SHP77 treated with DMSO at 0.1 percent for 48 hours (cell line): ENCODE data around the gene SH3BP2.
"Not testable (repeated sequence)": the region's sequence is repeated elsewhere in the genome, so short reads cannot be mapped to it uniquely, and the experiment has no call there.

Experiments used
- DNase-seq: peaks from one replicate; lab custom pipeline; 2025; lab: John Stamatoyannopoulos, UW

SH3BP2 gene

DNA sequence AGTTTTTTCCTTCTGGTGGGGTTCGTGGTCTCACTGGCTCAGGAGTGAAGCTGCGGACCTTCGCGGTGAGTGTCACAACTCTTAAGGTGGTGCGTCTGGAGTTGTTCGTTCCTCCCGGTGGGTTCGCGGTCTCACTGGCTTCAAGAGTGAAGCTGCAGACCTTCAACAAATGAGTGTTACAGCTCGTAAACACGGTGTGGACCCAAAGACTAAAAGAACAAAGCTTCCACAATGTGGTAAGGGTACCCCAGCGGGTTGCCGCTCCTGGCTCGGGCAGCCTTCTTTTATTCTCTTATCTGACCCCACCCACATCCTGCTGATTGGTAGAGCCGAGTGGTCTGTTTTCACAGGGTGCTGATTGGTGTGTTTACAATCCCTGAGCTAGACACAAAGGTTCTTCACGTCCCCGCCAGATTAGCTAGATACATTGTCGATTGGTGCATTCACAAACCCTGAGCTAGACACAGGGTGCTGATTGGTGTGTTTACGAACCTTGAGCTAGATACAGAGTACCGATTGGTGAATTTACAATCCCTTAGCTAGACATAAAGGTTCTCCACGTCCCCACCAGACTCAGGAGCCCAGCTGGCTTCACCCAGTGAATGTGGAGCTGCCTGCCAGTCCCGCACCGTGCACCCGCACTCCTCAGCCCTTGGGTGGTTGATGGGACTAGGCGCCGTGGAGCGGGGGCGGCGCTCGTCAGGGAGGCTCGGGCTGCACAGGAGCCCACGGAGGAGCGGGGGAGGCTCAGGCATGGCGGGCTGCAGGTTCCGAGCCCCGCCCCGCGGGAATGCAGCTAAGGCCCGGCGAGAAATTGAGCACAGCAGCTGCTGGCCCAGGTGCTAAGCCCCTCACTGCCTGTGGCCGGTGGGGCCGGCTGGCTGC is 30.2 kb upstream of the SH3BP2 start:
- not testable (repeated sequence) for DNase-seq

DNA sequence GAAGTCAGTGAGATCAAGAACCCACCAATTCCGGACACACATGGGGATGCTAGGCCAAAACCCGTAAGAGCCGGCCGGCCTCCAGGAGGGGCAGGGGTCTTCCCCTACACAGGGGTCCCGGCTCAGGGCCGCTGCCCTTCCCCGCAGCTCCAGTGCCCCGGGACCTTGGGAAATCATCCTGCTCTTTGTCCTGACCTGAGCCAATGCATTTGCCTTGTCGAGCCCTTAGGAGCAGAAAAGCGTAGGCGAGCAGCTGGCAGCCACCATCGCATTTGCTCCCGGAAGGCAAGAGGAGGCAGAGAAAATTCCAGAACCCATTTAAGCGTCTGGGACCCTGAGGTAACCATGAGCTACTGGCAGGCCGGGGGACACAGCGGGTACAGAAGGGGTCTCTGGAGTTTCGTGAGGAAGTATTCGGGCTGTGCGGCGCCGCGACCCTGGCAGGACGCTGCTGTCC is 29.3 kb upstream of the SH3BP2 start:
- DNase-seq, result no peak

DNA sequence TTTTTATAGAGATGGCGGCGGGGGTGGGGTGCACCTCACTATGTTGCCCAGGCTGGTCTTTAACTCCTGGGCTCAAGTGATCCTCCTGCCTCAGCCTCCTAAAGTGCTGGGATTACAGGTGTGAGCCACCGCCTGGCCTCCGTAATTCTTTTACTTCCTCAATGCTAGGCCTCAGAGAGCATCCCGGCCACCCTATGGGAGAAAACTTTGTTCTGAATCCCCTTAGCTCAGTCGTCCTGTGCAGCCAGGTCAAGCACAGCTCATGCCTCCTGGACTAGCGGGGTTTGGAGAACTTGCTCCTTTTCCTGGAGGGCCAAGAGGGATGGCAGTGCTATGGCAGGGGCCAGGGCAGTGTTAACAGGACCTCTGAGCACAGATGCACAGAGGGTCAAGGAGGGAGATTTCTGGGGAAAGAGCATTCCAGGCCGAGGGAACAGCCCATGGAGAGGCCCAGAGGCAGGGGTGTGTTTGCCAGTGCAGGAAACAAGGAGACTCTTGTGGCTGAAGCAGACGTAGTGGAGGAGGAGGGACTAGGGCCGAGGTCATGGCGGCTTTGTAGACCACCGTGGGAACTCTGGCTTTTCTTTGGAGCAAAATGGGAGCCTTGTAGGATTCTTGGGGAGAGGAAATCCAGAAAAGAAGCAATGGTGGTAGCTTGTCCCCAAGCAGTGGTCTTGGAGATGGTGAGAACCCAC is 26.9 kb upstream of the SH3BP2 start:
- no peak for DNase-seq

DNA sequence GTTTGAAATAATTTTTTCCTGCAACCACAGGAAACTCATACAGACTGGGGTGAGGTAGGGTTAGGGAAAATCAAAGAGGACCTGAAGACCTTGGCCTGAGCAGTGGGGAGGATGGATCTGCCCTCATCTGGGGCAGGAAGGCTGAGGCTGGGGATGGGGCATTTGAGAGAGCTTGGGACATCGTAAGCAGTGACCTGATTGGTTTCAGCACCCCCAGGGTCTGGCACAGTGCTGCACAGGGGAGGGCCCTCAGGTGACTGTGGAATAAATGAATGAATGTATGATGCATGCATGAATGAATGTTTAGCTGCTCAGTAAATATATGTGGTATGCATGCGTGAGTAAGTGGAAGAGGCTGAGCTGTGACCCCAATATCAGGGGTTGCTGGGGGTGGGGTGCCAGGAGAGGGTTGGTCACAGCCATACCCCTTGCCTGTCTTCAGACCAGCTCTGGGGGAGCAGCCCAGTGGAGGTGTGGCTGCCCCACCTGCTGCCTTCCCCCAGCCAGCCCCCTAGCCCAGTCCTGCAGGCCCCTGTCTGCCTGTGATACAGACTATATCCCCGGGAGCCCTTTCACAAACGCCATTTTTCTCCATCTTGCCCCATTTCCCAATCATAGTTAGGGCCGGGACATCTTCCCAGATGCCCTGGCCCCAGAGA is 25.7 kb upstream of the SH3BP2 start:
- DNase-seq, result no peak

DNA sequence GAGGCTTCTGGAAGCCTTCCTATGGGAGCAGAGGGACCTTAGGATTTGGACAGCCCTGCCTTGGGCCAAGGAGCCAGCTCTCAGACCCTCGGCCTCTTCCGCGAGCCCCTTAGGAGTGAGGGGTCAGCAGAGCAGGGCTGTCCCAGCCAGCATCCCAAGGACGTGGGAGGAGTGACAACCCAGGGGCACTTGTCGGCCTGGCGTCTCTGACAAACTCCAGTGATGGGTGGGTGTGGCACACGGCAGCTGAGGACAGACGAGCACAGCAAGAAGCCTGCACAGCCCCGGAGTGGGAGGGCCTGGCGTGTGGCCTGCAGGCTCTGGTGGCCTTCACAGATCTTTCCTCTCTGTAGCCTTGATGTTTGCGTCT is 25.2 kb upstream of the SH3BP2 start:
- no peak for DNase-seq

DNA sequence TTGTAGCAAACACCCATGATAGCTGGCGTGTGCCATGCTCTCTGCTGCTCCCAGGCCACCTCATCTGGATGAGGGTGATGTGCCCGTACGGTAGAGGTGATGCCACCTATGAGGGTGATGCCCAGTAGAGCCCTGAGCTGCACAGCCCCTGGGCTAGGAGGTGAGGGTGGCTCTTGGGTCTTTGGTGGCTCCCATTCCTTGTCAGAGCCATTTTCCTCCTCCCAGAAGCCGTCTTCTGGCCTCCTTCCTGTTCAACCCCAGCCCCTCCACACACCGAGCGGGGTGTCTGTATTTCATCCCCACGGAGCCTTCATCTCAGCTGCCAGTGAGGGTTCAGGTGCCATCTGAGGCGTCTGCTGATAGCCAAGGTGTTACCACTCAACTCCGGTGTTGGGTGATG is 24.8 kb upstream of the SH3BP2 start:
- DNase-seq, result no peak

DNA sequence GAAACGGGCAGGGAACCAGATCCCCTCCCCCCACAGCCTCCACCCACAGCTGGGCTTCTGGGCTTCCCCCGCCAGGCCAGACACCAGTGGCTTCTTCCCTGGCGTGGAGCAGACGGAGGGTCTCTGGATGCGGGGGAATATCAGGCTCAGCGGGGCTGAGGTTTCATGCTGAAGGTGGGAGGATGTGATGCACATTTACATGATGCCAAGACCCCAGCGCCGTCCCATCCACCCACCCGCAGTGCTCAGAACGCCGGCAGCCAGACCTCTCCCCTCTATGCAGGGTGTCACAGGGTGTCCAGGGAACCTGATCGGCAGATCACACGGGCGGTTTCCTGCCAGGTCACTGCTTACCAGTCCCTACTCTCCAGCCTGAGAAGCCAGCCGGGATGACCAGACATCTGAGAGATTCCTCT is 24.0 kb upstream of the SH3BP2 start:
- no peak for DNase-seq

DNA sequence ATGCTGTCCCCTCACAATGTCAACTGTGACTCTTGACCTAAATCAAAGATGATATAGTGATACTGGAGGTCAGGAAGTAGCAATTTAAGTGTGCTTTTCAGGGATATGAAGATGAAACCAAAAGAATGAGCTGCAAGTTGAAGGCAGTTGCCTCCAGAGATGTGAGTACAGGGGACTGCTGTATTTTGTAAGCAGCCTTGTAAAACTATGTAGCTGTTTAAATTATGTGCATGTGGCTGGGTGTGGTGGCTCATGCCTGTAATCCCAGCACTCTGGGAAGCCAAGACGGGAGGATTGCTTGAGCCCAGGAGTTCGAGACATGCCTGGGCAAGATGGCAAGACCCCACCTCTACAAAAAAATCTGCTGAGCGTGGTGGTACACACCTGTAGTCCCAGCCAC is 21.6 kb upstream of the SH3BP2 start:
- DNase-seq, result no peak

DNA sequence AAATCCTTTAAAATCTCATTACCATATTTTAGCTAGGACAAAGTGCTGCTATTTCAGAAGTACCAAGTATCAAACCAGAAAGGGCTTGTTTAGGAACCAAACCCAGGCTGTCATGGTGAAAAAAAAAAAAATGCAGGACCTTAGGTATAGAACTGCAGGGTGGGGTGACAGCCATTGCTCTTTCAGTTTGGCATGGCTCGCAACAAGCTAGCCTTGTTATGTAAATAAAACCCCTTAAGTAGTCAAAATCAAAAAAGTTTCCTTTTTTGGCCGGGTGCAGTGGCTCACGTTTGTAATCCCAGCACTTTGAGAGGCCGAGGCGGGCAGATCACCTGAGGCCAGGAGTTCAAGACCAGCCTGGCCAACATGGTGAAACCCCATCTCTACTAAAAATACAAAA is 12.2 kb upstream of the SH3BP2 start:
- DNase-seq, result not testable (repeated sequence)

DNA sequence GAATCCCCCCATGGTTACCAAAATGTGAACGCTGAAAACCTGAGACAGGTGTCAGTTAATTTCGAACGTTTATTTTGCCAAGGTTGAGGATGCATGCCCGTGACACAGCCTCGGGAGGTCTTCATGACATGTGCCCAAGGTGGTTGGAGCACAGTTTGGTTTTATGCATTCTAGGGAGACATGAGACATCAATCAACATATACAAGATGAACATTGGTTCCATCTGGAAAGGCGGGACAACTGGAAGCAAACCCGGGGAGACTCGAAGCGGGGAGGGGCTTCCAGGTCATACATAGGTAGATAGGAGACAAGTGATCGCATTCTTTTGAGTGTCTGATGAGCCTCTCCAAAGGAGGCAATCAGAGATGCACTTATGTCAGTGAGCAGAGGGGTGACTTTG is 11.0 kb upstream of the SH3BP2 start:
- DNase-seq, result no peak

DNA sequence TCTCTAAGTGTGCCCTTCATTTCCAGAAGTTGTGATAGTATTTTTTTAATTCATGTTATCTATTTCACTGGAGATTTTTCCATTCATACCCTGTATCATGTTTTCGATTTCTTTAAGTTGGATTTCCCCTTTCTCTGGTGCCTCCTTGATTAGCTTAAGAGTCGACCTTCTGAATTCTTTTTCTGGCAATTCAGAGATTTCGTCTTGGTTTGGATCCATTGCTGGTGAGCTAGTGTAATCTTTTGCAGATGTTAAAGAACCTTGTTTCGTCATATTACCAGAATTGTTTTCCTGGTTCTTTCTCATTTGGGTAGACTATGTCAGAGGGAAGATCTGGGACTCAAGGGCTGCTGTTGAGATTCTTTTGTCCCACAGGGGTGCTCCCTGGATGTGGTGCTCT is 9.1 kb upstream of the SH3BP2 start:
- DNase-seq, result no peak

DNA sequence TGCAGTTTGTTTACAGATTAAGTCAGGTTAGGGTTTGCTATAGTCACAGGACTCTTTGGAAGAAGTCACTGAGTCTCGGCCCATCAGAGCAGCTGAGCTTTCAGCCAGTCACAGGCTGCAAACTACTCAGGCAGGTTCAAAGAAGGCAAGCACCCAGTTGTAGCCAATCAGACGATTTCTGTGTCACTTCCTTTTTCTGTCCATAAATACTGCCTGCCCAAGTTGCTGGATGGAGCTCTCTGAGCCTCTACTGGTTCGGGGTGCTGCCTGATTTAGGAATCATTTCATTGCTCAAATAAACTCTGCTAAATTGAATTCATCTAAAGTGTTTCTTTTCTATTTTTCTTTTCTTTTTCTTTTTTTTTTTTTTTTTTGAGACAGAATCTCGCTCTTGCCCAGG is 7.3 kb upstream of the SH3BP2 start:
- no peak for DNase-seq

DNA sequence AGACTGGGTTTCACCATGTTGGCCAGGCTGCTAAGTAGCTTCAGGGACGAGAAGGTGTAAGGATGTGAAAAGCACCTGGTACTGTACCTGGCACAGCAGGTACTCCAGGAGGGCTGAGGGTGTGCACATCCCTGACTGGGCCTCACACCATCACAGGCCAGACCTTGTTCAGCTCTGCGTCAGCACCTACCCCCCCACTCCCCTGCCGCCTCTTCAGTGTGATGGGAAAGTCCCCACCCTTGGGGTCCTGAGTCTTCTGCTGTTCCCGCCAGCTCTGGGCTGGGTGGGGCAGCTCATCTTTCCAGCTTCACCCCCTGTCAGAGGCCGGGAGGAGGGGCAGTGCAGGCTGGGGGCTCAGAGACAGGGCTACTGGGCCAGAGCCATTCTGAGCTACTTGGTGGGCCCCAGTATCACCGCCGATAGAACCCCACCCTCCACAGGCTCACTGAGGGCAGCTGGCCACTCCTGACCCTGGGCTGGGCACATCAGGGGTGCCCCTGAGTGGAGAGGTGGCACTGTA is 6.7 kb upstream of the SH3BP2 start:
- DNase-seq, result no peak

DNA sequence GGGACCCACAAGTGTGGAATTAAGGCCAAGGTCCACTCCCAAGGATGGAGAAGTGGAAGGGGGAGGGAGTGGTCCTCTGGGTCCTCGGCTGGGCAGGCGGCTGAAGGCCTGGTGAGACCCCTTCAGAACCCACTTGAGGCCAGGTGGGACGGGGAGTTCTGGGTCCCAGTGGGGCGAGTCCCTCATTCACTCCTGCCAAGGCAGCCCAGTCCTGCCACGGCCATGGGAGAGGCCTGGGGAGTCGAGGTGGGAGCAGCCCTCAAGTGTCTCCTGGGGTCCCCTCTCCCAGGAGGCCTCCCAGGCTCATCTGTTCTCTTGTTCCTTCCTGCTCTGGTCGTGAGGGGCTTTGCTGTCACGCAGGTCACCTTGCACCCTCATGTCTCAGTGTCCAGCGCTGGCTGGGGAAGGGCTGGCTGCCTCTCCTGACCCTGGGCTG is 6.1 kb upstream of the SH3BP2 start:
- no peak for DNase-seq

DNA sequence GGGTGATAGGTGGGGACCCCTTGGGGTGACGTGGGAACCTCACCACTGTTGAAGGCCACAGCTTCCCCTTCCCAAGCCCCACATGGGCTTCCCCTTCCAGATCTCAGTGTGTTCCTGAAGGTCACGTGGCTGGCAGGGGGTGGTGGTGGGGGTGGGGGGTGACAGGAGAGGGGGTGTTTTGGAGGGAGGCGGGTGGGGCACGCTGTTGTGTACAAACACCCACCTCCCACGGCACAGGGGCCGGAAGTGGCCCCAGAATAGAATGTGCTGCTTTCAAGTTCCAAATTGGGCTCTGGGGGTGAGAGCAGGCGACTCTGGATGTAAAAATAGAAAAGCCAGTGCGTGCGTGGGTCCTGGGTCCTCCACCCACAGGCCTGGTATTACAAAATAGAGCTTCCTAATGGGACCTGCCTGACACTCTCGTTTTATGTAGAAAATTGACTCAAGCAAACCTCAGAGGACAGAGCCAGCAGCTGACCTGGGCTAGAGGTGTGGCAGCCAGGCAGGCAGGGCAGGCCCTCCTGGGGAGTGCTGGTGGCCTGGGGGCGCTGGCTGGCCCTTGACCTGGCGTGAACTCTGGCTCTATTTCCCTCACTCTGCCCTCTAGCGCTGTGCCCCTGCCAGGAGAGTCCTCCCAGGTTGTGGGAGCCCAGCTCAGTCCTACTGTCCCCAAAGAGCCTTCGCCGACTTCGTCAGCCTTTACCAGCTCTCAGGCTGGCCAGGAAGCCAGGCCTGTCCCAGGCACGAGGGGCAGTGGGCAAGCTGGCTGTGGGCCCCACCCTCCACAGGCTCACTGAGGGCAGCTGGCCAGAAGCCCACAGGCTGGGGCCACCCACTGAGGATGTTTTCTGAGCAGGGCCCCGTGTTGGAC is 5.4 kb upstream of the SH3BP2 start:
- no peak for DNase-seq

DNA sequence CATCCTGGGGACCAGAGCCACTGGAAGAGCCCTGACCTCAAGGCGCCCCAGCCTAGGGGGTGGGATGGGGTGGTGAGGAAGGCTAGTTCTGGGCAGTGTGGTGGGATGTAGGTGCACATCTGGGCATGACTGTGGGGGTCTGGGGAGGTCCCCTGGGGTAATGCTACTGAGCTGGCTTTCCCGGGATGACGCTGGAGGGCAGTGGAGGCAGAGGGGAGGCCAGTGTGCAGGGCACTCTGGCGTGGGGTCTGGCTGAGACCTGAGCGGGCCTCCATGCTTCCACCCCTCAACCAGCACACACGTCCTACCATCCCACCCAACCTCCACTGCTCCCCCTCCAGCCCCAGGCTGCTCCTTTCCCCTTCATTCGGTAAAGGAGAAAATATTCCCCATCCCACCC is 4.8 kb upstream of the SH3BP2 start:
- no peak for DNase-seq

DNA sequence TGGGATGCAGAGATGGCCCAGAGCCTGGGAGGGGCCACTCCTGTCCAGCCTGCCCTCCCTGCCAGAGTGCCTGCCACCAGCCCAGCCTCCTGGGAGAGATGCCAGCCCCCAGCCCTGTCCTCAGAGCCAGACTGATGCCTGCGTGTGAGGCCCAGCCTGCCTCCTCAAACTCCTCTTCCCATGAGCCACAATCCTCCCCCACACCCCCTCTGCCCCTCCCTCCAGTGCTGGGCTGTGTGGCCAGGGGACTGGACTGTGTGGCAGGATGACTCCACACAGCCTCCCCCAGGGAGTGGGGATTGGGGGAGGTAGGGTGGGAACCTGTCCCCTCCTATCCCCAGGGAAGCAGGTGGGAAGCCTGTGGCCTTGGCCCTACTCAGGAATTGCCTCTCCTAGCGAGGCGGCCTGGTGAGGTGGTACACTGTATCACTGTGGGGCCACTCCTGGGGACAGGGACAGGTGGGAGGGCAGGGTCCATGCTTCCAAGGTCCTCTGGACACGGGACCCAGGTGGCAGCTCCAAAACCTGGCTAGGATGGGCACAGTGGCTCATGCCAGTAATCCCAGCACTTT is 4.3 kb upstream of the SH3BP2 start:
- no peak for DNase-seq

DNA sequence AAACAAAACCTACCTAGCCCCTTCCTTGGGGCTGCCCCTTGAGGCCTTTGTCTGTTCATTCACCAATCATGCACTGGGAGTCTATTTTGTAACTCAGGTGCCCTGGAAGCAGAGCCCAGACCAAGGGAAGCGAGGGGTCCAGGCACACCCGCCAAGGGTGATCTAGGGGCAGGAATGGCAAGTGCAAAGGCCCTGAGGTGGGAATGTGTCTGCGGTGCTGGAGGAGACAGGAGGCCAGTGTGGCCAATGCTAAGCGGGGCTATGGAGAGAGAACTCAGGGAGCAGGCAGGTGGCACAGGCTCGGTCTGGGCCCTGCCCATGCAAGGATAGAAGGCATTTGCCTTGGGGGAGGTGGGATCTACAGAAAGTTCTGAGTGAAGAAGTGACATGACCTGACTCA is 3.5 kb upstream of the SH3BP2 start:
- DNase-seq, result no peak

DNA sequence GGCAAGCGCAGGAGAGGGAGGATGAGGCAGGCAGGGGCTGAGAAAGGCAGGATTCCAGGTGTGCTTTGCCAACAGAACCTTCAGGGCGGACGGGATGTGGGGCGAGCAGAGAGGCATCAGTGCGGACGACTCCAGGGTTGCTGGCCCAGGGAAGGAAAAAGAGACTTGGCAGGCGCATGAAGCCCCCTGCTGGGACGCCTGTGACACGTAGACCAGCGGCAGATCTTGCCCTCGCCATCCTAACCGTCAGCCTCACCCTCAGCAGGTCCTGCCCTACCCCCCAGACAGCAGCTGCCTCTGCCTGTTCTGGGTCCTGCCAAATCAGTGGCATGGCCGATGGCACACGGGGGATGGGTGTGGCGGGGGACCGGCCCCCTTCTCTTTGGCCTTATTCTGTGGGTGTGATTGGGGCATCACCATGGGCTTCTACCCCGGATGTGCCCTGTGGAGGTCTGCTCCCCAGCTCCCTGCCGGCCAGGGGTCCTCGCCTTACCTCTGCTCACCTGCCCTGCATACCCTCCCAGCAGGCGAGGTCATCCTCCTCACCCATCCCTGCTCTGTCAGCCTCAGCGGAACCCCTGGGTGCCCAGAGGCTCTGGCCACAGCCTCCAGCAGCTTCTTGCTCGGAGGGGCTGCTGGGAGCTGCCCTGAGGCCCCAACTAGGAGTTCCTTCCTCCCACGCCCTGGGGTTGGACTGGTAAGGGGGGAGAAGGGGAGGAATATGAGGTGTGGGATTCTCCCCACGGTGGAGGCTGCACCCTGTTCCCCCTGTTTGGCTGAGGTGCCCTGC is 2.9 kb upstream of the SH3BP2 start:
- no peak for DNase-seq
